Amygdala (tissue), 56 donors: Measurements from ENCODE around the gene ADAMTS17.

Experiments
- DNase-seq, 56 donors: peaks; one replicate each; lab custom pipeline; 2025; lab: John Stamatoyannopoulos, UW

ADAMTS17 gene

GRCh38 chr15:100310513-100311153 is 31.1 kb downstream of the ADAMTS17 start:
- no peak for DNase-seq

DNA sequence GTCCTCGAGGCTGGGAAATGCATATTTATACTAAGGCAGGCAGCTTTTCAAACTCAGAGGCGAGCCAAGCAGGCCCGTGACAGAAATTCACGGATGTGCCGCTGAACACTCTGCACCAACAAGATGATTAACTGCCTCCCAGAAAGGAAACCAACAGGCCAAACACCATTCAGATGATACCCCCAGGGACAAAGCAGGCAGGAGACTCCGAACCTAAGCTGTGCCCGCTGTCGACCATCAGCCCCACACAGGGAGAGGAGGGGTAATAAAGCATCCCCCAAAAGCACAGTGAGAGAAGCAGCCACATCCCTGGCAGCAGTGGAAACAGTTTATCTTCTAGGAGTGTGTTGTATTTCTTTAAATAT is 31.8 kb downstream of the ADAMTS17 start:
- no peak for DNase-seq

DNA sequence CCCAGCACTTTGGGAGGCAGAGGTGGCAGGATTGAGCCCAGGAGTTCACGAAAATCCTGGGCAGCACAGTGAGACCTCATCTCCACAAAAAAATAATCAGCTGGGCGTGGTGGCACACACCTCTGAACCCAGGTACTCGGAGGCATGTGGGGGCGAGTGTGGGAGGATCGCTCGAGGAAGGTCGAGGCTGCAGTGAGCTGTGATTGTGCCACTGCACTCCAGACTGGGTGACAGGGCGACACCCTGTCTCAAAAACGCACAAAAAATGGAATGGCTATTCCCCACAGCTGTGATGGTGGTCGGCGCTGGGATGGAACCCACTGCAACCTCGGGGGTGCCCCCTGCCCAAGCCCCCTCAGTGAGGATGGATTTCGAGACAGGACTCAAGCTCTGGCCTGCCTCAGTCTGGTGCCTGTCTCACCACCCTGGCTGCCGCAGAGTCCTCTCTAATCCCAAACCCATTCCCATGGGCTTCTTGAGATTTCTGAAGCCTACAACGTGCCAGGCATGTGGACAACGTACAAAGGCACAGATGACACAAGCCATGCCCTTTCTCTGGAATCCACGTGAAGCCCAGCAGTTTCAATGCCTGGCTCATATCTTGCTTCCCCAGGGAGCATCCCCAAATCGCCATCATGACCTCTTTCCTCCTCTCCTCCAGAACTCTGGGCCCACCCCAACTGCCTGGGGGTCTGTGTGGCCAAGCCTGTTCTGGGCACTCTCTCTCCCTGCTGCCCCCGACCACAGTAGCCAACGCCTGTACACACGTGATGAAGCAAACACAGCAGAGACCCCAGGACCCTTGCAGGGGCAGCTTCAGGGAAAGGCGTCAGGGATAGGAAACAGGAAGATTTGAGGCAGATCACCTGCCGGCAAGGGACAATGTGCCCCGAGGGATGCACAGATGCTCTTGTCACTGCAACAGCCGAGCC is 32.4 kb downstream of the ADAMTS17 start:
- DNase-seq = no peak

DNA sequence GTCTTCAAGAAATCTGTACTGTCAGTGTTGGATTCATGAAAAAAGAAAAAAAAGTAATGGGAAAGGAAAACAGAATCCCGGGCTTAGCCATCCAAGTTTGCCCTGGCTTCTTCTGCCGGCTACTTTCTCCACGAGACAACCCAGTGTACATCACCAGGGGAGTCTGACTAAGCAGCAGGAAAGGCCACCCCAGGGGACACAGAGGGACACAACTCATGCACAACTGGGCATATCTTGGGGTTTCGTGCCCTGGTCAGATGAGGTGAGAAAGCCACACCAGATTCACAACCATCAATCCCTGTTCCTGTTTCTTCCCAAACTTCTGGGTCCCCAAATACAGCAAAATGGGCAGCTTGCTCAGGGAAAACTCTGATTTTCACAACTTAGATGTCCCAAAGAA is 33.2 kb downstream of the ADAMTS17 start:
- DNase-seq = no peak

GRCh38 chr15:100308213-100308600 is 33.6 kb downstream of the ADAMTS17 start:
- DNase-seq = no peak

- no peak for DNase-seq
Measured at GRCh38 chr15:100307241-100308212, 34.2 kb downstream of the ADAMTS17 start.

DNA sequence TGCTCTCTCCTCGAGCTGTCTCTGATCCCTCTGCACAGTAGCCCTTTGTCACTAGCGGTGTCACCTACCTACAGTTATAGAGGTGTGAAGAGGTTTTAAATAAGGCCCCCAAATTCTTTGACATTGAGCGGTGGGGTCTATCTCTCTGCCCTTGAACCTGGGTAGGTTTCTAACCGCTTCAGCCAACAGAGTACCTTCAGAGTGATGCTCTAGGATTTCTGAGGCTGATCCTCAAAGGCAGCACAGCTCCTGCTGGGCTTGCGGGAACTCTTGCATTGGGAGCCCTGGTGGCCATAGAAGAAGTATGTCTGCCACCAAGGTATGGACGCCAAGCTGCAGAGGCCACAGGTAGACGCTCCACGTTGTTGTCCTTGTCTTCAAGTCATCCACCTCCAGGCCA is 35.7 kb downstream of the ADAMTS17 start:
- DNase-seq = no peak

GRCh38 chr15:100301910-100302431 is 39.8 kb downstream of the ADAMTS17 start:
- DNase-seq = no peak

- DNase-seq = no peak
Measured at GRCh38 chr15:100298257-100298656, 43.5 kb downstream of the ADAMTS17 start.

DNA sequence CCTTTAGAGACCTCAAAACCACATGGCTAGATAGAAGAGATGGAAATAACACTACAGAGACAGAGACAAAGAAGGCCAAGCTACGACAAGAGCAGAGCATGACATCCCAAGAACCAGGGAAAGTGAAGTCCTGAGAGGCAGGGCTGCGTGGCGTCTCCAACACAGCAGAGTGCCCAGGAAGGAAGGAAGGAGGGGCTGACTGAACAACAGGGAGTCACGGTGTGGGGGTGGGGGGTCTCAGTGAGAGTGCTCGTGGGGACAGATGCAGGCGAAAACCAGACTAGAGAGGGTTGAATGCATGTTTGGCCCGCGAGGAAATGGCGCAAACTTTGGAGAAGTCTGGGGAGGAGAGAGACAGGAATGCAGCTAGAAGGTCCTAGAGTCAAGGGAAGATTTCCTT is 44.0 kb downstream of the ADAMTS17 start:
- DNase-seq = no peak

- DNase-seq = no peak
Measured at GRCh38 chr15:100295939-100296565, 45.7 kb downstream of the ADAMTS17 start.

DNA sequence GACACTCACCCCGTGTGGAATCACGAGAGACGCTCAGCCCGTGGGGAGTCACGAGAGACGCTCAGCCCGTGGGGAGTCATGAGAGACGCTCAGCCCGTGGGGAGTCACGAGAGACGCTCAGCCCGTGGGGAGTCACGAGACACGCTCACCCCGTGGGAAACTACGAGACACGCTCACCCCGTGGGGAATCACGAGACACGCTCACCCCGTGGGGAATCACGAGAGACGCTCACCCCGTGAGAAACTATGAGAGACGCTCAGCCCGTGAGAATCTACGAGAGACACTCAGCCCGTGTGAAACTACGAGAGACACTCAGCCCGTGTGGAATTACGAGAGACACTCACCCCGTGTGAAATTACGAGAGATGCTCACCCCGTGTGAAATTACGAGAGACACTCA is 49.8 kb downstream of the ADAMTS17 start:
- no peak for DNase-seq

GRCh38 chr15:100291106-100291505 is 50.7 kb downstream of the ADAMTS17 start:
- DNase-seq = no peak

DNA sequence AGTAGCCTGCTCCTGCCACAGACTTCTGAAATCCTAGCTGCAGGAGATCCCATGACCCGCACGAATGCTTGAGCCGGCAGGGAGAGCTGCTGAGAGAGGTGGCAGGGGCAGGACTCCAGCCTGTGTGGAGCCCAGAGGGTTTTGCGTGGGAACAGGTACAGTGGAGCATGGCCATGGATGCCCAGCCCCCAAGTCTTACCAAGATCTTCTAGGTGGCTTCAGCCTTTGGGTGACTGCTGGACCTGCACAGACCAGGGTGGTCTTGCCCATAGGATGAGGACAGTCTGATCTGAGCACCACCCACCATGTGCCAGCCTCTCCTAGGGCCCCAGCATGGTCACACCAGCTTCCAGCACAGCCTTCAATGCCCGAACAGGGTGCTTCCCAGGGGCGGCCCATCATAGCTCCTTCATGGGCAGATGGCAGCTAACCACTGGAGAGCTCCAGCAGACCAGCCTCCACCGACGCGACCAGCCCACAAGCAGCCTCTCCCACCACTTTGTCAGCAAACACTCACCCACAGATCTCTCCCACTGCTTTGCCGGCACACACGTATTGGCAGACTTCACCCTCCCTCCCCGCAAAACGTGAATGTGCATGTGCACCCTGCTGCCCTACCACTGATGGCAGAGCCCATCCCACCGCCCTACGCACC is 56.0 kb downstream of the ADAMTS17 start:
- DNase-seq = no peak

DNA sequence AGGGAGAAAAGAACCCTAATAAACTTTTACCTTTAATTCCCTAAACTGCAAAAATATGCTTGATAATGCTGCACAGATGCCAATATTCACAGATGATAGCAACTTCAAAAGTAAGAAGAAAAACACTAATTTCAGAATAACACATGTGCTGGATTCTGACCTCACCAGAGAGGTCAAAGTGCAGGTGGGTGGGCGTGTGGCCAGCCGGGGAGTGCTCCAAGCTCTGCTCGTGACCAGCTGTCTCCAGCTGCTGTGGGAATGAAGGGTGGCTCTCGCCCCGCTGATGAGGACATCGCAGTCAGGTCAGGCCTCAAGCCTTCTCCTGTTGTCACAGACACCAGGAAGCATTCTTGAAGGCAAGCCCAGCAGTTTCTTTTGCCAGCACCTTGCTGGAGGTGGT is 57.1 kb downstream of the ADAMTS17 start:
- DNase-seq = no peak

DNA sequence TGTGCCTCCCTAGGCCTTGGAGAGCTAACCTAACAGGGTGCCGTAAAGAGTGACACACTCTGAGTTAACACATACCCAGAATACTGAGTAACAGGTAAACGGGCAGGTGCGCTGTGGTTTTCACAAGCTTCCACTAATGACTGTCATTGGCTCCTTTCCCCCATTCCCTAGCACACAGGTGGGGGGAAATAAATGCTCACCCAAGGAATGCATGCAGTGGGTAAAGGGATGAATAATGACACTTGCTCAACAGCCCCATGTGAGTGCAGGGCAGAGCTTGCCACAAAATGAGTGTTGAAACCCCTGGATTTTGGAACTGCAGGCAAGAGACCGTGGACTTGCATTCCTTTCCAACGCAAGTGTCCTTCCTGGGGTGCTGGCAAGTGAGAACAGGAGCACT is 57.6 kb downstream of the ADAMTS17 start:
- no peak for DNase-seq

DNA sequence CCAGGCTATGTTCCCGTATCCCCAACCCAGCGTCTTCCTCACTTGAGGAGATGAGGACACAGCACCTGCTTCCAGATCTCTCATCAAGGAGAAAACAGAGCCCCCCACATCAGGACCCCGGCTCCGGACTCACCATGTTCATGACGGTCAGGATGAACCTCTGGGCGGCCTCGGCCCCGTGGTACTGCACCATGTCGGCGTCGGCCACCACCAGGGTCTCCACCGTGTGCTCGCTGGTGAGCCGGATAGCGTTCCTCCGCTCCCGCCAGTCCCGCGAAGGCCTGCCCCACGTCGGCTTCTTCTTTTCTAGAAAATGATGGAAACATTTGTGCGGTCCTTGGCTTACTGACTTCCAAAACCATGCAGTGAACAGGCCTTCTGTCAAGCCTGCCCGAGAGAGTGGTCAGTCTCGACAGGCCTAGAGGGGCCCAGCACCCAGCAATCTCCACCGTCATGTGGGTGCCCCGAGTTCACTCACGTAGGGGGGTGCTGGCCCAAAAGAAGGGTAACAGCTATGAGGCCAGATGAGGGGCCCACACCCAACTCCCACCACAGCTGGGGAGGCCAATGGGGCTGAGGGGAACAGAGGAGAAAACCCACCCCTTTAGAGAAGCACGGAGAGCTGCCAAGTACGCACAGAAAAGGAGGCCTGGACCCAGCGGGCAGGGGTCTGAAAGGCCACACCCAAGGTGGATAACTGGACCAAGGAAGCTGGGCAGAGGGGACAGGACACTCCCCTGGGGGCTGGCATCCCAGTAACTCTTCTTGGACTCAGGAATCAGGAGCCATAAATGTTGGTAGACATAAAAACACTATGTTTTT is 60.5 kb downstream of the ADAMTS17 start:
- DNase-seq = no peak

GRCh38 chr15:100279849-100280248 is 61.9 kb downstream of the ADAMTS17 start:
- DNase-seq = no peak

DNA sequence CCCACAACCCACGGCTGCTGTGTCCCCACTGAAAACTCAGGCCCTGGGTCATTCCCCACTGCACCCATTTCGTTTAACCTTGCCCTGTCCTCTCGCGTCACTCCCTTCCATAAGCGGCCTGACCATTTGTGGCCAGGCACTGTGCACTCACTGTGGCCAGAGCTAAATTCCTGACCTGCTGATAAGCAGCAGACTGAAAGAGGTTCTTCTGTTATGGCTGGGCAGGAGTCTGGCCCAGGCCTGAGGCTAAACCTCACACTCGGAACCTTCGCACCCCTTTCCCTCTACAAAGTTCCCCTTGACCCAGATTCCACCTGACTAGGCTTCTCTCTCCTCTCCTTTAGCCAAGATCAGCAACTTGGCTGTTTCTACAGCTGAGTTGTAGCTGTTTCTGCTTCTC is 62.3 kb downstream of the ADAMTS17 start:
- no peak for DNase-seq
